ENCODE measurements around the gene IGF1. TPM values are rescaled to one million over a fixed set of nuclear protein-coding genes. Genes with fewer than 3 reads are reported as not detected.

Gene IGF1
- total RNA-seq, 4 donors from 2014 or later, result 3.6 to 161 (median 33.9) TPM

DNA sequence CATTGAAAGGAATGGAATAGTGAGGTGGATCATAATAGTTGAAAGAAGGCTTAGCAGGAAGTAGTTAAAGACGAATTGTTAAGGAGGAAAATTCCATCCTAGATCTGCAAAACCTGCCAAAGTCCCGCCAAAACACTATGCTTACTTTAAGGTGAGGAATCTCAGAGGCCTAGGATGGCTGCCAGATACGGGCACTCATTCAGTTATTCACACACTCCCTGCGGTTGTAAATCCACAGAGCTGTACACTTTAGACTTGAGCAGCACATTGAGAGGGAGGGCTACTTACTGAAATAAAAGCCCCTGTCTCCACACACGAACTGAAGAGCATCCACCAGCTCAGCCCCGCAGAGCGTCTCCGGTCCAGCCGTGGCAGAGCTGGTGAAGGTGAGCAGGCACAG is 5.0 kb downstream of the IGF1 start:
- H3K27me3 ChIP-seq, result no peaks in the 10 kb centered on the region
- no peaks in the 10 kb centered on the region for H3K36me3 ChIP-seq
- H3K27ac ChIP-seq, result peak overlapping the region; percentile 37 to 80
- intact Hi-C loops (cut with DNase I; ENCODE audit: low total_unique reads), result no loop called here
- H3K9me3 ChIP-seq, result no peaks in the 10 kb centered on the region
- DNase-seq, result peak; percentile 42 to 65
- H3K4me1 ChIP-seq, result no peaks in the 10 kb centered on the region
- TF ChIP-seq, protein P1, sequence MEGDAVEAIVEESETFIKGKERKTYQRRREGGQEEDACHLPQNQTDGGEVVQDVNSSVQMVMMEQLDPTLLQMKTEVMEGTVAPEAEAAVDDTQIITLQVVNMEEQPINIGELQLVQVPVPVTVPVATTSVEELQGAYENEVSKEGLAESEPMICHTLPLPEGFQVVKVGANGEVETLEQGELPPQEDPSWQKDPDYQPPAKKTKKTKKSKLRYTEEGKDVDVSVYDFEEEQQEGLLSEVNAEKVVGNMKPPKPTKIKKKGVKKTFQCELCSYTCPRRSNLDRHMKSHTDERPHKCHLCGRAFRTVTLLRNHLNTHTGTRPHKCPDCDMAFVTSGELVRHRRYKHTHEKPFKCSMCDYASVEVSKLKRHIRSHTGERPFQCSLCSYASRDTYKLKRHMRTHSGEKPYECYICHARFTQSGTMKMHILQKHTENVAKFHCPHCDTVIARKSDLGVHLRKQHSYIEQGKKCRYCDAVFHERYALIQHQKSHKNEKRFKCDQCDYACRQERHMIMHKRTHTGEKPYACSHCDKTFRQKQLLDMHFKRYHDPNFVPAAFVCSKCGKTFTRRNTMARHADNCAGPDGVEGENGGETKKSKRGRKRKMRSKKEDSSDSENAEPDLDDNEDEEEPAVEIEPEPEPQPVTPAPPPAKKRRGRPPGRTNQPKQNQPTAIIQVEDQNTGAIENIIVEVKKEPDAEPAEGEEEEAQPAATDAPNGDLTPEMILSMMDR (IDR thresholded peaks at IDR 0.05), result no peak
- H3K4me3 ChIP-seq, result peak overlapping the region in 1 of 2 donors; percentile 17

DNA sequence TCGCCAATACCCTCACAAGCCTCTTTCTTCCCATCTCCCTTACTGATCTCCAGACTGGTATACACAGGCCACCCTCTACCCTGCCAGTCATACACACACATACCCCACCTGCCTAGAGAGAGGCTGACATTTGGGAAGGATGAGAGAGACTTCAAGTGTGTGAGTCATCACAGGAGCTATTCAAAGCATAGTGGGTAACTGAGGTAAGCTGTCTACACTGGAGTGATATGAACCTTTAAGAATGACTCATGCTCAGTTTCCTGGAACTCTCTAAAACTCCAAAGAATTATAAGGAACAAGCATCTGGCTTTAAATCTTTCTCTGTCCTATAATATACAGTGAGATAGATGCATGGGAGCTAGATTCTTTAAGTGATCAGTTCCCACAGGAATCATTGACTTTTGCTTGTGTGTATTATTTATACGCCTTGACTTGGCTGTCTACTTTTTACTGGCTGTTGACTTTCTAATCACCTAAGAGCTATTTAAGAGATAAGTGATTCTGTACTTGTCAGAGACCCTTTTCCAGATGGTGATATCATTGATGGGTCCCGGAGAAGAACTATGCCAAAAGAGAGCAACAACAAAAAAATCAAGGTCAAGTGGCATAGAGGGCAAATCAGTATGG is 5.8 kb downstream of the IGF1 start:
- no peak for DNase-seq
- Histone ChIP-seq H3K9me3 (no peaks in the 10 kb centered on the region), H3K4me3 (no peak overlapping the region), H3K27me3 (no peaks in the 10 kb centered on the region), H3K4me1 (no peaks in the 10 kb centered on the region), H3K27ac (peak overlapping the region; percentile 37 to 80), H3K36me3 (no peaks in the 10 kb centered on the region)
- TF ChIP-seq, protein P1 (IDR thresholded peaks at IDR 0.05), result no peak
- TF ChIP-seq POLR2A (IDR thresholded peaks at IDR 0.05), result no peak
- intact Hi-C loops (cut with DNase I; ENCODE audit: low total_unique reads), result no loop called here

DNA sequence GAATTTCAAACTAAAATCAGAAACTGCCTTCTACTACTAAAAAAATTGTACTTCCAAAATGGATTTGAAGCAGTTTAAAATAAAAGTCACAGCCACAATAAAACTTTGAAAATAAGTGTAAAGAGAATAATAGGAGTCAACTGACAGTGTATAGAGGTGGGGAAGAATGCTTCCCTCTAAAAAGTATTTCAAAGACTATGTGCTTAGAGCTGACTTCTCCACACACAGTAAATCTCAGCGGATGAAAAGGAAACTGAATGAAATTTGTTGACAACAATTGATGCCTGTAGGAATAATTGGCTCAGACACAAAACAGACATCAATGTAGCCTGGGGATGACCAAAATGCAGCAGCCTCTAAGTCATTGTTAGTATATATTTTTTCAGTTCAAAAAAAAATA is 7.9 kb downstream of the IGF1 start:
- TF ChIP-seq, protein P1 (IDR thresholded peaks at IDR 0.05), result no peak
- TF ChIP-seq POLR2A (IDR thresholded peaks at IDR 0.05), result no peak
- Histone ChIP-seq H3K9me3 (no peaks in the 10 kb centered on the region), H3K36me3 (no peaks in the 10 kb centered on the region), H3K27ac (no peak overlapping the region), H3K27me3 (no peaks in the 10 kb centered on the region), H3K4me1 (no peaks in the 10 kb centered on the region), H3K4me3 (no peak overlapping the region)
- no peak for DNase-seq
- intact Hi-C loops (cut with DNase I; ENCODE audit: low total_unique reads), result no loop called here

DNA sequence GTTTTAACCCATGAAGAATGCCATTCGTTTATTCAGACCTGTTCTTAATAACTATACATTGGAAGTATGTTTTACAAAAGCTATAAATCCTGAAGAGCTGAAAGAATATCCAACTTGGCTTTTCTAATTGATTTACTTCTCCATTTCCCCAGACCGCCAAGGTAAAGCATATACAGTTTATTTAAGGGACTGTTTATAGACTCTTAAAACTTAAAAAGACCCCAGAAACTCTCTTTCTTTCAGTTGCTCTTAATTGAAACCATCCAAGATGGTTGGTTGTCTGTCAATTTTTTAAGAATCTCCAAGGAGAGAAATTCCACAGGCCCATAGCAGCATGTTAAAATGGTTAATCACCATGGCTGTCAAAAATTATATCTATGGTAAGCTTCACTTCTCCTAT is 8.8 kb downstream of the IGF1 start:
- H3K4me3 ChIP-seq, result no peak overlapping the region
- intact Hi-C loops (cut with DNase I; ENCODE audit: low total_unique reads), result no loop called here
- TF ChIP-seq, protein P1 (IDR thresholded peaks at IDR 0.05), result no peak
- TF ChIP-seq POLR2A (IDR thresholded peaks at IDR 0.05), result no peak

DNA sequence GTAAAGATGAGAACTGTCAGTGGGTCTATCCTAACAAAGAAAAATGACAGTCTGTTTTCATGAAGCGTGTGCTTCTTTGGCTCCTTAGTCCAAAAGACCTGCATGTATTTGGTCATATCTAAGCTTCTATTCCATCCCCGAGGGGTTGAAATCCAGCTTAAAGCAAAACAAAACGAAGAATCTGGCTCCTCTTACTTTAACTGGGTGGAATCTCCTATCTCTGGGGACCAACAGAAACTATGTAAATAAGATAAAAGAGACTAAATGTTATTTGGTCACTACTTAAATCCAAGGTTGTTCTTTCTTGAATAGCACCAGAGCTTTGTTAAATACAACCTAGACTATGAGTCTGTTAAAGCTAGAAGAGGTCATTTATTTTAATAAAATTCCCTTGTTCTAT is 9.4 kb downstream of the IGF1 start:
- no peaks in the 10 kb centered on the region for H3K4me1 ChIP-seq
- H3K27me3 ChIP-seq, result no peaks in the 10 kb centered on the region
- peak overlapping the region; percentile 21 to 53 for H3K27ac ChIP-seq
- no peaks in the 10 kb centered on the region for H3K36me3 ChIP-seq
- no peak overlapping the region for H3K4me3 ChIP-seq
- no peak for DNase-seq
- intact Hi-C loops (cut with DNase I; ENCODE audit: low total_unique reads), result no loop called here
- H3K9me3 ChIP-seq, result no peaks in the 10 kb centered on the region
- TF ChIP-seq POLR2A (IDR thresholded peaks at IDR 0.05), result no peak
- TF ChIP-seq, protein P1 (IDR thresholded peaks at IDR 0.05), result no peak

More for the DNA sequence above, 8.8 kb downstream of the IGF1 start:
- Histone ChIP-seq H3K27me3 (no peaks in the 10 kb centered on the region), H3K36me3 (no peaks in the 10 kb centered on the region), H3K9me3 (no peaks in the 10 kb centered on the region), H3K4me1 (no peaks in the 10 kb centered on the region), H3K27ac (peak overlapping the region in 1 of 2 donors; percentile 53)
- DNase-seq, result no peak
